CD14-positive monocyte (primary cell): Measurements from ENCODE around the gene HOXC9. TPM values are rescaled to one million over a fixed set of nuclear protein-coding genes. Genes with fewer than 3 reads are reported as not detected.

ENCODE experiments used
- DNase-seq, 3 donors: peaks; one replicate each; pipeline ENCODE4 v3.0.0-alpha.2; 2011 to 2022
- H2AFZ ChIP-seq: 2 replicates; pipeline ENCODE4 v1.6.0; 2012; ENCODE audit warnings: mild to moderate bottlenecking, low read depth, low read length, inconsistent platforms; ENCODE audit not compliant: insufficient read depth, poor library complexity, severe bottlenecking
- H3K27ac ChIP-seq, 2 donors: 1 replicate in 1 of 2; 2 replicates in 1 of 2; pipeline ENCODE4 v1.5.1; 2012 to 2013; ENCODE audit warnings: low read length in 2 of 2, control low read depth in 1 of 2, inconsistent platforms in 1 of 2, low read depth in 1 of 2, mild to moderate bottlenecking in 1 of 2
- H3K27me3 ChIP-seq, 2 donors: one replicate each; pipeline versions ENCODE4 v1.6.0 to v1.6.1; 2011 to 2013; ENCODE audit warnings: low read length in 2 of 2; ENCODE audit not compliant: control insufficient read depth in 2 of 2, insufficient read depth in 2 of 2
- H3K36me3 ChIP-seq, 2 donors: replicated peaks in 1 of 2; 1 replicate in 1 of 2; 2 replicates in 1 of 2; pipeline versions ENCODE4 v1.5.1 to v1.6.1; 2012 to 2013; ENCODE audit warnings: low read length in 2 of 2, control low read depth in 1 of 2, inconsistent platforms in 1 of 2, mild to moderate bottlenecking in 1 of 2; ENCODE audit not compliant: insufficient read depth in 2 of 2, control insufficient read depth in 1 of 2
- H3K4me1 ChIP-seq, 2 donors: 1 replicate in 1 of 2; 2 replicates in 1 of 2; pipeline versions ENCODE4 v1.5.1 to v1.6.1; 2012 to 2013; ENCODE audit warnings: low read length in 2 of 2, control low read depth in 1 of 2, inconsistent platforms in 1 of 2, mild to moderate bottlenecking in 1 of 2, moderate library complexity in 1 of 2; ENCODE audit not compliant: insufficient read depth in 2 of 2, control insufficient read depth in 1 of 2
- H3K4me2 ChIP-seq: replicated peaks from 2 replicates; pipeline ENCODE3; 2012; ENCODE audit warnings: low read length, moderate library complexity, mild to moderate bottlenecking; ENCODE audit not compliant: poor library complexity, severe bottlenecking; ENCODE audit errors: extremely low read depth
- H3K4me3 ChIP-seq, 3 experiments: fragments of 200-600 bp in 1 of 3; sonication (generic) in 1 of 3; replicated peaks in 1 of 3; 1 replicate in 2 of 3; 2 replicates in 1 of 3; pipeline ENCODE4 v1.5.1; 2011 to 2013; ENCODE audit warnings: low read length in 3 of 3, mild to moderate bottlenecking in 3 of 3, control low read depth in 2 of 3, low read depth in 2 of 3, inconsistent platforms in 1 of 3, moderate library complexity in 1 of 3
- H3K79me2 ChIP-seq: 2 replicates; pipeline ENCODE4 v1.6.0; 2012; ENCODE audit warnings: mild to moderate bottlenecking, control low read depth, inconsistent platforms, low read length, moderate library complexity; ENCODE audit not compliant: insufficient read depth
- H3K9ac ChIP-seq: 2 replicates; pipeline ENCODE4 v1.6.0; 2017; ENCODE audit warnings: low read length, mild to moderate bottlenecking; ENCODE audit not compliant: insufficient read depth, poor library complexity, severe bottlenecking
- H3K9me3 ChIP-seq, 2 donors: replicated peaks in 1 of 2; 1 replicate in 1 of 2; 2 replicates in 1 of 2; pipeline versions ENCODE4 v1.5.1 to v1.6.1; 2012 to 2013; ENCODE audit warnings: low read length in 2 of 2, control low read depth in 1 of 2; ENCODE audit not compliant: control insufficient read depth in 1 of 2, insufficient read depth in 1 of 2
- H4K20me1 ChIP-seq: 2 replicates; pipeline ENCODE4 v1.6.0; 2012; ENCODE audit warnings: mild to moderate bottlenecking, low read length, control low read depth, moderate library complexity; ENCODE audit not compliant: insufficient read depth
- H3K27ac Mint-ChIP-seq, 7 donors: one replicate each; pipeline ENCODE4 v1.8.0; 2020; ENCODE audit warnings: mild to moderate bottlenecking in 7 of 7, mixed read lengths in 7 of 7, moderate library complexity in 6 of 7, inconsistent platforms in 2 of 7
- H3K27me3 Mint-ChIP-seq, 3 donors: one replicate each; pipeline ENCODE4 v1.8.0; 2021 to 2022; ENCODE audit warnings: low read depth in 3 of 3, mild to moderate bottlenecking in 3 of 3, mixed read lengths in 3 of 3, moderate library complexity in 3 of 3, inconsistent platforms in 1 of 3
- H3K36me3 Mint-ChIP-seq, 2 donors: one replicate each; pipeline ENCODE4 v1.8.0; 2020; ENCODE audit warnings: mixed read lengths in 2 of 2, inconsistent platforms in 1 of 2, mild to moderate bottlenecking in 1 of 2
- H3K4me1 Mint-ChIP-seq: one replicate; pipeline ENCODE4 v1.8.0; 2020; ENCODE audit warnings: mild to moderate bottlenecking, mixed read lengths
- H3K4me3 Mint-ChIP-seq, 2 donors: one replicate each; pipeline ENCODE4 v1.8.0; 2020; ENCODE audit warnings: mild to moderate bottlenecking in 2 of 2, mixed read lengths in 2 of 2, moderate library complexity in 1 of 2
- H3K9me3 Mint-ChIP-seq, 7 donors: one replicate each; pipeline ENCODE4 v1.8.0; 2020 to 2022; ENCODE audit warnings: mixed read lengths in 7 of 7, mild to moderate bottlenecking in 6 of 7, moderate library complexity in 6 of 7, inconsistent platforms in 2 of 7
- CTCF ChIP-seq: fragments of 200-600 bp; IDR thresholded peaks from one replicate; pipeline ENCODE4 v1.8.0; 2022; ENCODE audit warnings: antibody characterized with exemption, mild to moderate bottlenecking
- WGBS: methylation state at CpG from one replicate; pipeline ENCODE4 v1.1.5; 2013; ENCODE audit warnings: missing lambda C conversion rate; ENCODE audit not compliant: insufficient coverage; 5-methylcytosine and 5-hydroxymethylcytosine counted together
- intact Hi-C, 2 donors: fragments of 100-400 bp; cut with micrococcal nuclease; formaldehyde crosslinking; loops; one replicate each; pipeline versions ENCODE4 v1.15.0 to v1.15.1; 2023
- polyA plus RNA-seq, 3 donors: library from polyadenylated mRNA; depleted of rRNA in 1 of 3; unstranded in 2 of 3; stranded (reverse) in 1 of 3; fragments of 300-500 nt in 2 of 3; fragments of >200 nt in 1 of 3; fragmentation: Illumina TruSeq in 2 of 3; gene quantifications; 1 replicate in 2 of 3; 2 replicates in 1 of 3; pipeline ENCODE4 v1.2.3, GENCODE V29; 2012 to 2021

Gene HOXC9
- polyA plus RNA-seq, 3 donors = not detected

- peaks cover 10 to 40% of the 10 kb centered on the region in 2 donors for H3K9me3 ChIP-seq
- H3K27me3 ChIP-seq = peaks cover 94 to 100% of the 10 kb centered on the region in 2 donors
- no peaks in the 10 kb centered on the region for H3K79me2 ChIP-seq
- Mint-ChIP-seq H3K9me3 (peaks cover 0 to 49% (median 16%) of the 10 kb centered on the region in 7 donors), H3K36me3 (peaks cover 0 to 5% of the 10 kb centered on the region in 2 donors), H3K4me3 (peak overlapping the region in 1 of 2 donors; percentile 71), H3K27ac (no peak overlapping the region), H3K4me1 (peaks cover 28% of the 10 kb centered on the region), H3K27me3 (peaks cover 96 to 100% (median 99%) of the 10 kb centered on the region in 3 donors)
- H4K20me1 ChIP-seq = no peaks in the 10 kb centered on the region
- H3K4me2 ChIP-seq = no peak overlapping the region
- 0% methylated on average over 8 of the region's 25 CpGs for WGBS
- no peaks in the 10 kb centered on the region for H3K36me3 ChIP-seq
- H3K9ac ChIP-seq = no peak overlapping the region
- no peak for TF ChIP-seq CTCF
- no peak overlapping the region for H2AFZ ChIP-seq
- DNase-seq = no peak
- no peak overlapping the region for H3K4me3 ChIP-seq
- intact Hi-C loops = no loop called here
- peaks cover 14 to 16% of the 10 kb centered on the region in 2 donors for H3K4me1 ChIP-seq
- H3K27ac ChIP-seq = no peak overlapping the region
Observed at GRCh38 chr12:54016478-54016964, 16.6 kb downstream of the HOXC9 start.

GRCh38 chr12:54017027-54017788 lies 17.2 kb downstream of the HOXC9 start:
- Mint-ChIP-seq H3K36me3 (peaks cover 0 to 4% of the 10 kb centered on the region in 2 donors), H3K4me1 (peaks cover 27% of the 10 kb centered on the region), H3K27ac (no peak overlapping the region), H3K9me3 (peaks cover 0 to 45% (median 14%) of the 10 kb centered on the region in 7 donors), H3K4me3 (peak overlapping the region; percentile 63 to 83), H3K27me3 (peaks cover 96 to 100% (median 99%) of the 10 kb centered on the region in 3 donors)
- no peak for TF ChIP-seq CTCF
- H3K27ac ChIP-seq = no peak overlapping the region
- H3K79me2 ChIP-seq = no peaks in the 10 kb centered on the region
- intact Hi-C loops = no loop called here
- 2% methylated on average over 21 of the region's 24 CpGs for WGBS
- no peaks in the 10 kb centered on the region for H4K20me1 ChIP-seq
- peaks cover 95 to 100% of the 10 kb centered on the region in 2 donors for H3K27me3 ChIP-seq
- peak overlapping the region; percentile 76 for H2AFZ ChIP-seq
- H3K9ac ChIP-seq = no peak overlapping the region
- no peak for DNase-seq
- peaks cover 10 to 41% of the 10 kb centered on the region in 2 donors for H3K9me3 ChIP-seq
- H3K4me2 ChIP-seq = peak overlapping the region; percentile 69
- H3K4me3 ChIP-seq = peak overlapping the region in 2 of 3 experiments; percentile 12 to 64
- H3K36me3 ChIP-seq = no peaks in the 10 kb centered on the region
- peaks cover 14 to 16% of the 10 kb centered on the region in 2 donors for H3K4me1 ChIP-seq
